MM.1S (cell line): Measurements from ENCODE around the gene MTHFR.

Experiments
- DNase-seq: peaks from one replicate; pipeline ENCODE4 v3.0.0-alpha.2; 2015
- H2AFZ ChIP-seq: fragments of 300-600 bp; sonication (generic); 2 replicates; pipeline ENCODE4 v1.6.0; 2016; ENCODE audit warnings: antibody characterized with exemption, low read length
- H3F3A ChIP-seq: fragments of 300-600 bp; sonication (generic); 2 replicates; pipeline ENCODE4 v1.6.1; 2016; ENCODE audit warnings: mild to moderate bottlenecking, antibody characterized with exemption, low read length, moderate library complexity, mixed read lengths; ENCODE audit not compliant: insufficient read depth
- H3K27ac ChIP-seq: fragments of 300-600 bp; sonication (generic); 2 replicates; pipeline ENCODE4 v1.5.1; 2016; ENCODE audit warnings: mild to moderate bottlenecking, low read length
- H3K27me3 ChIP-seq: fragments of 300-600 bp; sonication (generic); replicated peaks from 2 replicates; pipeline ENCODE4 v1.6.0; 2016; ENCODE audit warnings: low read length; ENCODE audit not compliant: insufficient read depth
- H3K36me3 ChIP-seq: fragments of 300-600 bp; sonication (generic); replicated peaks from 2 replicates; pipeline ENCODE4 v1.6.1; 2016; ENCODE audit warnings: mild to moderate bottlenecking, low read length, mixed read lengths; ENCODE audit not compliant: insufficient read depth
- H3K4me1 ChIP-seq: fragments of 300-600 bp; sonication (generic); 2 replicates; pipeline ENCODE4 v1.6.1; 2016; ENCODE audit warnings: low read length, mixed read lengths
- H3K4me2 ChIP-seq: fragments of 300-600 bp; sonication (generic); 2 replicates; pipeline ENCODE4 v1.6.0; 2016; ENCODE audit warnings: low read depth, low read length
- H3K4me3 ChIP-seq: fragments of 300-600 bp; sonication (generic); 2 replicates; pipeline ENCODE4 v1.5.1; 2016; ENCODE audit warnings: low read length, mixed read lengths
- H3K79me2 ChIP-seq: fragments of 300-600 bp; sonication (generic); 2 replicates; pipeline ENCODE4 v1.6.1; 2016; ENCODE audit warnings: mixed run types, low read length, mixed read lengths
- H3K9ac ChIP-seq: fragments of 300-600 bp; sonication (generic); 2 replicates; pipeline ENCODE4 v1.6.1; 2016; ENCODE audit warnings: low read length, mixed read lengths
- H3K9me2 ChIP-seq: fragments of 300-600 bp; sonication (generic); replicated peaks from 2 replicates; pipeline ENCODE4 v1.6.1; 2016; ENCODE audit warnings: mild to moderate bottlenecking, low read length, mixed read lengths; ENCODE audit not compliant: insufficient read depth
- H3K9me3 ChIP-seq: fragments of 300-600 bp; sonication (generic); replicated peaks from 2 replicates; pipeline ENCODE4 v1.6.1; 2016; ENCODE audit warnings: mild to moderate bottlenecking, low read length, mixed read lengths; ENCODE audit not compliant: insufficient read depth
- H4K20me1 ChIP-seq: fragments of 300-600 bp; sonication (generic); 2 replicates; pipeline ENCODE4 v1.6.1; 2016; ENCODE audit warnings: mild to moderate bottlenecking, low read length, moderate library complexity, mixed read lengths; ENCODE audit not compliant: insufficient read depth
- CTCF ChIP-seq: fragments of 300-600 bp; sonication (generic); IDR thresholded peaks from 2 replicates; pipeline ENCODE4 v1.5.1; 2016; ENCODE audit warnings: antibody characterized with exemption, low read length, mixed read lengths
- EZH2 ChIP-seq: fragments of 300-600 bp; sonication (generic); optimal IDR thresholded peaks from 2 replicates; pipeline ENCODE3; 2017; ENCODE audit warnings: low read depth, mild to moderate bottlenecking, antibody characterized with exemption, low read length, mixed read lengths
- EZH2phosphoT487 ChIP-seq: fragments of 300-600 bp; sonication (generic); IDR thresholded peaks from 2 replicates; pipeline ENCODE4 v1.6.1; 2018; ENCODE audit warnings: antibody characterized with exemption, low read length

MTHFR gene

DNA sequence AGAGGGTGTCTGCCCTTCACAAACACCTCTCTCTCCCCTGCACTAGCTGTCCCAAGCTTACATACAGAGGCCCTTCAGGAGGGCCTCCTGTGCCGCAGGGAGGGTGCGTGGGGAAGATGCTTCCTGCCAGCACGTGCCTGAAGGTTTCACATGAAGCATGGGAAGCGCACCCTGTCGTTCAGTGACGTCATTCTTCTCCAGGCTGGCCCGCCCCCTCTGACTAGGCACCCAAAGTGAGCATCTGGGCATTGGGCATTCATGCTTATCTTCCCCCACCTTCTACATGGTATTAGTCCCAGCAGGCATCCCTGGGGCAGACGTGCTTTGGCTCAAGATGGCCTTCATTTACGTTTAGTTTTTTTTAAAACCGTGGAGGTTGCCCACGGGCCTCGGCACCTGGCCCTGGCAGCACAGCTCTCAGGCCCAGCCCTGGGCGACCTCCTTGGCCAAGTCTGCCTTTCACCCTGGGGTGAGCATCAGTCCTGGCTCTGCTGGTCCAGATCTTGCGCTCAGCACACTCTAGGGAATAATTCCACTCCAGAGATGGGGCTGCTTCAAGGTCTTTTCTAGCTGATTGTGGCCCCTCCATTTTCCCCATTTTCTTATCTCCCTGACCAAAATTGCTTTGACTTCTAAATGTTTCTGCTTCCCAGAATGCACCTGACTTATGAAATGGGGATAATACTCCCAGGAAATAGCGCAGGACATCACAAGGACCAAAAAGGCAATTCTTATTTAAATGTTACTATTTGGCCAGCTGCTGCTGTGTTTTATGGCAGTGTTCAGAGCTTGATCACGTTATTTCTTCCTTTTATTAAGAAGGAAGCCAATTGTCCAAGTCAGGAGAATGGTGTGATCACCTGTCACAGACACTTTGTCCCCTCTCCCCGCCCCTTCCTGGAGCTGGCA is 35.7 kb upstream of the MTHFR start:
- TF ChIP-seq EZH2phosphoT487 (no peak), CTCF (no peak), EZH2 (no peak)
- DNase-seq = no peak
- Histone ChIP-seq H3F3A (no peaks in the 10 kb centered on the region), H3K79me2 (no peaks in the 10 kb centered on the region), H3K4me2 (no peak overlapping the region), H3K9me3 (no peaks in the 10 kb centered on the region), H3K9ac (no peak overlapping the region), H3K27me3 (no peaks in the 10 kb centered on the region), H3K4me1 (no peaks in the 10 kb centered on the region), H3K27ac (no peak overlapping the region), H3K36me3 (no peaks in the 10 kb centered on the region; the same call in 1 of the 2 replicates), H4K20me1 (no peaks in the 10 kb centered on the region), H2AFZ (no peak overlapping the region), H3K9me2 (no peaks in the 10 kb centered on the region), H3K4me3 (no peak overlapping the region)

- Histone ChIP-seq H3K4me2 (no peak overlapping the region), H3K9ac (no peak overlapping the region), H3K4me3 (no peak overlapping the region), H3K4me1 (no peaks in the 10 kb centered on the region), H3K9me2 (no peaks in the 10 kb centered on the region), H3K79me2 (no peaks in the 10 kb centered on the region), H3K27me3 (no peaks in the 10 kb centered on the region), H3K9me3 (no peaks in the 10 kb centered on the region), H3F3A (no peaks in the 10 kb centered on the region), H4K20me1 (no peaks in the 10 kb centered on the region), H2AFZ (no peak overlapping the region), H3K27ac (no peak overlapping the region), H3K36me3 (no peaks in the 10 kb centered on the region; the same call in 1 of the 2 replicates)
- TF ChIP-seq EZH2phosphoT487 (no peak), CTCF (no peak), EZH2 (no peak)
- no peak for DNase-seq
Measured at GRCh38 chr1:11839727-11840705, 34.3 kb upstream of the MTHFR start.

- H3K27ac ChIP-seq = no peak overlapping the region
- H3K27me3 ChIP-seq = no peaks in the 10 kb centered on the region
- H3K9ac ChIP-seq = no peak overlapping the region
- H3K79me2 ChIP-seq = no peaks in the 10 kb centered on the region
- no peaks in the 10 kb centered on the region for H3K9me3 ChIP-seq
- no peaks in the 10 kb centered on the region for H3F3A ChIP-seq
- H3K4me3 ChIP-seq = no peak overlapping the region
- H3K36me3 ChIP-seq = no peaks in the 10 kb centered on the region; the same call in 1 of the 2 replicates
- no peaks in the 10 kb centered on the region for H3K9me2 ChIP-seq
- H3K4me2 ChIP-seq = no peak overlapping the region
- peak; percentile 53 for DNase-seq
- no peaks in the 10 kb centered on the region for H4K20me1 ChIP-seq
- TF ChIP-seq EZH2 (no peak), CTCF (peak; percentile 98), EZH2phosphoT487 (no peak)
- no peak overlapping the region for H2AFZ ChIP-seq
- H3K4me1 ChIP-seq = no peaks in the 10 kb centered on the region
Measured at GRCh38 chr1:11838349-11839272, 32.8 kb upstream of the MTHFR start.
